Epithelial cell of prostate (primary cell): Measurements from ENCODE around the gene DIRAS1.

Experiments
- DNase-seq: peaks from one replicate; pipeline ENCODE4 v3.0.0-alpha.2; 2011; ENCODE audit warnings: low read depth, low spot score
- H3K27ac ChIP-seq: fragments of 450-650 bp; 2 replicates; pipeline ENCODE4 v1.5.1; 2017; ENCODE audit warnings: mild to moderate bottlenecking

The DIRAS1 gene

DNA sequence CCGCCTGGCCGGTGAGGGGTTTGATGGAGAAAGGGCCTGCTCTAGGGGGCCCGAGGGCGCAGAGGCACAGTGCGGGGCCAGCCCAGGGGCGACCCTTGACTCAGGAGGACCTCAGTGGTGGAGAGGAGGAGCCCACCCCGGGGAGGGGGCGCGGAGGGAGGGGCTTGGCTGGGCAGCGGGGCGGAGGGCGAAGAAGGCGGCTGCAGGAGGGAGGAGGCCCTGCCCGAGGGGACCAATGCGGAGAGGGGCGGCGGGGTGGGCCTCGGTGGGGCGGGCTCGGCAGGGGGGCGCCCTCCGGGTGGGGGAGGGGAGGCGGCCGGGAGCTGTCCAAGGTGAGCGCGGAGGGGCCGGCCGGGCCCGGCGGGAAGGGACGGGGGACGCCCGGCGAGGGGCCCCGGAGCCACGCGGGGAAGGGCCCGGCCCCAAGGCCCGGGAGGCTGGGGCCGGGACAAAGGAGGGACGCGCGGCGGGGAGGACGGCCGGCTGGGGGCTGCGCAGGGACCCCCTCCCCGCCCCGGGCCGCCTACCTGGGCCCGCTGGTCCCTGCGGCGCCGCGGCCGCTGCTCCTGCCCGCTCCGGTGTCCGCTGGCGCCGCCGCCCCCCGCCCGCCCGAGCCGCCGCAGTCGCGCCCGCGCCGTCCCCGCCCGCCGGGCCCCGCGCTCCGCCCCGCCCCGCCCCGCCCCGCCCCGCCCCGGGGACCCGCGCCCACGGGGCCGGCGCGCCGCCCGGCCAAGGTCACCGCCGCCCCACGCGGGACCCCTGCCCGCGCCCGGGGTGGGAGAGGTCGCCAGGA, at the start of gene DIRAS1:
DIRAS1 (minus strand) TSS at position 596 of the 793 bp plus-strand sequence. CDS start 3,566 bp downstream, outside the sequence.
- no peak within 1 kb of the TSS for H3K27ac ChIP-seq
- no peak for DNase-seq

GRCh38 chr19:2770055-2771013, 49.2 kb upstream of the DIRAS1 start:
- DNase-seq, result no peak
- no peak overlapping the region for H3K27ac ChIP-seq

DNA sequence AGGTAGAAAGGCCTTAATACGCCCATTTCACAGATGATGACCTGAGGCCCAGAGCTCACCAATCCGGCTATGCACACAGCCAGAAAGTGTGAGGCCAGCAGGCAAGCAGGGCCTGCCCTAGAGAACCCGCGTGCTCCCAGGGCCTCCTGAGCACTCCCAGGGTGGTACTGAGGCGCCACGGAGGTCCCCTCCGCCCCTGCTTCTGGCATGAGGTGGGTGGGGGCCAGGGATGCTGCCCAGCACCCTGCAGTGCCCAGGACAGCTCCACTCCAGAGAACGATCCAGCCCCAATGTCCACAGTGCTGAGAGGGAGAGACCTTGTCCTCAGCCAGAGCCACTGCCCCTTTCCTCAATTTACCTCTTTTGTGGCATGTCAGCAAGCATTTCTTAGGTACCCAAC, 48.0 kb upstream of the DIRAS1 start:
- H3K27ac ChIP-seq, result no peak overlapping the region
- DNase-seq, result no peak

- DNase-seq, result no peak
- no peak overlapping the region for H3K27ac ChIP-seq
Observed at GRCh38 chr19:2768365-2769132, 47.4 kb upstream of the DIRAS1 start.

GRCh38 chr19:2767688-2768087, 46.5 kb upstream of the DIRAS1 start:
- H3K27ac ChIP-seq, result no peak overlapping the region
- no peak for DNase-seq

DNA sequence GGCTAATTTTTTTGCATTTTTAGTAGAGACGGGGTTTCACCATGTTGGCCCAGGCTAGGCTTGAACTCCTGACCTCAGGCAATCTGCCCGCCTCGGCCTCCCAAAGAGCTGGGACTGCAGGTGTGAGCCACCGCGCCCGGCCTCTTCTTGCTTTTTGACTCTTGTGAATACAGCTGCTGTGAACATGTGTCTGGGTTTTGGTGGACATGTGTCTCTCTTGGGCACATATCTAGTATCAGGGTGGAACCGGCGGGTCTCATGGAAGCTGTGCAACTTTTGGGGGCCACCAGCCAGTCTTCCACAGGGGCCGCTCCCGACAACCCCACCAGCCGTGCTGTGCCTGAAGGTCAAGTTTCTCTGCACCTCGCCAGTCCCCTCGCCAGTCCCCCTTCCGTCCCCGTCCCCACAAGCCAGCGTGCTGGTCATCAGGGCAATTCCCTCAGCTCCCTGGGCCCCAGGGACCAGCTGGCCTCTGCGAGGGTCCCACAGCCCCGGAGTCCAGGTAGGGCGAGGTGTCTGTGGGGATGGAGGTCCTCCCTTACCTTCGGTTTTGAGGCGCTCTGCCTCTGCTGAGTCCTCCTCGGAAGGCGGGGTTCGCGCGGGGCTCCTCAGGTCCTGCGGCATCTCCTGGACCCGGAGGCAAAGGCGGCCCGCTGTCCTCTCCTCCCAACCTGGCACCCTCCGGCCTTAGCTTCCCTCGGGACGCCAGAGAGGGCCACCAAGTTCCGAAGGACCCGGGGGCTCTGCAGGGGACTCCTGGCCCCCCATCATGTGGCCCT, 45.6 kb upstream of the DIRAS1 start:
- no peak overlapping the region for H3K27ac ChIP-seq
- no peak for DNase-seq

DNA sequence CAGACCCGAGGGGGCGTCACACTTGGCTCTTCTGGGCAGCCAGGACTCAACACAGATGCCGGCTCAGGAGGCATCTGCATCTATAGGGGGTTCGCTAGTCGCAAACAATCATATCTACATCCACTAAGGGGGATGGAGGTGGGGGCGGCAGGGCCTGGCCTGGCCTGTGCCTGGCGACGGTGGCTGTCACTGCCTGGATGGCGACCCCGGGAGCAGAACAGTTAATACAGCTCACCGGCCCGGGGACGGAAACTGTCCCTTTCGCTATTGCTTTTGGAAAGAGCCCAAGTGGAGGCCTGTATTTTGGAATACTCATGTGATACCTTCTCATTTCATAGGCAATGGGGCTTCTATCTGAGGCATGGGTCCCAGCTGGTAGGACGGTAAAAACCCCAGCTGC, 44.2 kb upstream of the DIRAS1 start:
- DNase-seq, result no peak
- H3K27ac ChIP-seq, result no peak overlapping the region

DNA sequence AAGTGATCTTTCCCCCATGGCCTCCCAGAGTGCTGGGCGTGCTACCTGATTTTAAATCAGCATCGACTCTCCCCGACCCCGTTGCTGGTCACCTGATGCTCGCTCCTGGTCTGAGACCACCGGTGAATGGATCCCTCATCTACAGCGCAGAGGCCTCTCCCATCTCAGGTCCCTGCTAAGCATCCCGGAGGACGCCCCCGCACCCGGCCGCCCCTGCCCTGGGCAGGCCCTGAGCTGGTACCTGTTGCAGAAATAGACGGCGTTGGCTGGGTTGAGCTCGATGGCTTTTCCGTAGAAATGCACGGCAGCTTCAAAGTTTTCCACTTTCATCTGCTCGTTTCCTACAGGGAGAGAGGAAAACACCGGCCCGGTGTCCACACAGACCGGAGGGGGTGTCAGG, 43.8 kb upstream of the DIRAS1 start:
- DNase-seq, result no peak
- no peak overlapping the region for H3K27ac ChIP-seq

GRCh38 chr19:2763687-2764086, 42.5 kb upstream of the DIRAS1 start:
- no peak overlapping the region for H3K27ac ChIP-seq
- no peak for DNase-seq

GRCh38 chr19:2762783-2763496, 41.8 kb upstream of the DIRAS1 start:
- no peak for DNase-seq
- no peak overlapping the region for H3K27ac ChIP-seq

- DNase-seq, result no peak
- H3K27ac ChIP-seq, result no peak overlapping the region
Observed at GRCh38 chr19:2761876-2762782, 41.0 kb upstream of the DIRAS1 start.

GRCh38 chr19:2761309-2761677, 40.1 kb upstream of the DIRAS1 start:
- H3K27ac ChIP-seq, result no peak overlapping the region
- DNase-seq, result no peak

DNA sequence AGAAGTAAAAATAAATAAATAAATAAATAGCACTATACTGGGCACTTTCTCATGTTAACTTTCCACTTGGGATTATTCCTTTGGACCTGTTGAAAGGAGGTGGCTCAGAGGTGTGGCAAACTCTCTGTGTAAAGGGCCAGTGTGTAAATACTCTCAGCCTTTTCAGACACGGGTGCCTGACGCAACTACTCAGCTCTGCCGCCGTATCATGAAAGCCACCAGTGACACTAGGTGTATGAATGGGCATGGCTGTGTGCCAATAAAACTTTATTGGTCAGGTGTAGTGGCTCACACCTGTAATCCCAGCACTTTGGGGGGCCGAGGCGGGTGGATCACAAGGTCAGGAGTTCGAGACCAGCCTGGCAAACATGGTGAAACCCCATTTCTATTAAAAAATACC, 38.8 kb upstream of the DIRAS1 start:
- H3K27ac ChIP-seq, result no peak overlapping the region
- DNase-seq, result no peak

DNA sequence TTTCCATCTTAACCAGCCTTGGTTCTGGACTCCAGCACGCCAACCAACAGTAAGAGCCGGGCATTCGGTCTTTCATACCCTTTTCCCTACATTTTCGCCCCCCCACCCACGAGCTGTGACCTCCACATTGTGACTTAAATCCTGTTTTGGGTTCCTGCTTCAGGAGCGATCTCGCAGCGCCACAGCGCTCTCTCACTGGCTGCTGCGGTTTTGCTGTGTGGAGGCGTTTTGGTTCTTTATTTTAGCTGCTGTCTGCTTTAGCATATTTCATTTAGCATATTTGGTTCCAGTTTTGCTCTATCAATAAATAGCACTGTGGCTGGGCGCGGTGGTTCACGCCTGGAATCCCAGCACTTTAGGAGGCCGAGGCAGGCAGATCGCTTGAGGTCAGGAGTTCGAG, 38.2 kb upstream of the DIRAS1 start:
- H3K27ac ChIP-seq, result no peak overlapping the region
- DNase-seq, result no peak

GRCh38 chr19:2758601-2759313, 37.6 kb upstream of the DIRAS1 start:
- DNase-seq, result no peak
- H3K27ac ChIP-seq, result no peak overlapping the region

DNA sequence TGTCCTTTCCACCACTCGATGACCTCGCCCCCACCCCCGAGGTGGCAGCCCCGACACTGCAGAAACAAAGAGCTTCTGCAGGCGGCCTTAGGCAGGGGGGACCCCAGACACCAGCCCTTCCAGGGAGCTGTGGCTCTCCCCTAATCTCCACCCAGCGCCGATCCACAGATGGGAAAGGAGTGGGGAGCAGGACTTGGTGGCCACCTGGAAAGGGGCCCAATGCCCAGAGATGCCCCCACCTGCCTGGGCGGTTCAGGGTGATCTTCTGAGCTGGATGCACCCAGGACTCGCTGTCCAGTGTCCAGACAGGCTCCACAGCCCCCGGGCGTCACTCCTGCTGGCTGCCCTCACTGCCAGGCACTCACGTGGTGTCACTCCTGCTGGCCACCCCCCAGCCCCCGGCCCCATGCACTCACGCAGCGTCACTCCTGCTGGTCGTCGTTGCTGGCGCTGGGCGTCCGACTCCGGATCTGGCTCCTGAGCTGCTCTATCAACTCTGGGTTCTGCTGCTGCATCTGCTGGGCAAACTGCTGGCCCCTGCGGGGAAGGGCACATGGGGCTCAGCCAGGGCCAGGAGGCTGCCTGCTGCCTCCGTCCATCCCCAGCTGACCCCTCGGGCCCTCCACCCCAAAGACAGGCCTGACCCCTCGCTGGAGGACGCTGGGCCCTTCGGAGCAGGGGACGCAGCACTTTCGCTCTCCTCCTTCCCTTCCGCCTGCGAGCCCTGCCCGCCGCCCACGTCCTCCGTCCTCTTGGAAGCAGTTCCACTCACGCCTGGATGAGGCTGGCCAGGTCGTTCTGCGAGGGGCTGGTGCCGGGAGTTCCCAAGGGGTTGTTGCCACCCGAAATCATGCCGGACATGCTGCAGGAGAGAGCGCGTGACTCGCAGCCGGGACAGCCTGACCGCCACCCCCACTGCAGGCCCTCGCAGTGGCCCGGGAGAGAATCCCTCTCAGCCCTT, 36.0 kb upstream of the DIRAS1 start:
- H3K27ac ChIP-seq, result no peak overlapping the region
- no peak for DNase-seq
